SJSA1 (cell line): Measurements from ENCODE around the gene RANBP3L. TPM values are rescaled to one million over a fixed set of nuclear protein-coding genes. Genes with fewer than 3 reads are reported as not detected.

ENCODE experiments used
- total RNA-seq: library from RNA; depleted of rRNA; stranded (reverse); fragments of >200 nt; shearing (Covaris generic); gene quantifications from 2 replicates; pipeline ENCODE4 v1.2.3, GENCODE V29; 2014; rRNA removed

Gene RANBP3L
- total RNA-seq, 1 experiment from 2014 or later: not detected

Other genes starting within 250 kb of the RANBP3L start
- gene UGT3A2, start 235.0 kb downstream of the RANBP3L start, total RNA-seq: not detected in 2 replicates
- gene LMBRD2, start 150.0 kb downstream of the RANBP3L start, total RNA-seq: 15.3 and 21.1 TPM in 2 replicates
- gene SKP2, start 149.8 kb downstream of the RANBP3L start, total RNA-seq: 51.7 and 73.5 TPM in 2 replicates
- gene NADK2, start 60.0 kb downstream of the RANBP3L start, total RNA-seq: 14.3 and 22.2 TPM in 2 replicates